ENCODE results near the gene CDCA7L.

Gene CDCA7L

GRCh38 chr7:21945454-21946221 is at the start of gene CDCA7L:
CDCA7L (minus strand) TSS chr7:21945899; CDS start chr7:21945804, 95 bp downstream.
- DNase-seq: peak; percentile 82

- DNase-seq: no peak
Measured at GRCh38 chr7:21986096-21986495, 40.4 kb upstream of the CDCA7L start.

GRCh38 chr7:21984042-21984441 is 38.3 kb upstream of the CDCA7L start:
- no peak for DNase-seq

- DNase-seq: no peak
Measured at GRCh38 chr7:21983056-21983455, 37.4 kb upstream of the CDCA7L start.

- no peak for DNase-seq
Measured at GRCh38 chr7:21981524-21981923, 35.8 kb upstream of the CDCA7L start.

- no peak for DNase-seq
Measured at GRCh38 chr7:21980926-21981500, 35.3 kb upstream of the CDCA7L start.

GRCh38 chr7:21972397-21972784 is 26.7 kb upstream of the CDCA7L start:
- DNase-seq: no peak

GRCh38 chr7:21971780-21972396 is 26.2 kb upstream of the CDCA7L start:
- no peak for DNase-seq

- DNase-seq: no peak
Measured at GRCh38 chr7:21969822-21970221, 24.1 kb upstream of the CDCA7L start.

- no peak for DNase-seq
Measured at GRCh38 chr7:21967598-21968003, 21.9 kb upstream of the CDCA7L start.

GRCh38 chr7:21966271-21966670 is 20.6 kb upstream of the CDCA7L start:
- no peak for DNase-seq

GRCh38 chr7:21965291-21965690 is 19.6 kb upstream of the CDCA7L start:
- no peak for DNase-seq

- DNase-seq: peak; percentile 37
Measured at GRCh38 chr7:21962677-21963076, 17.0 kb upstream of the CDCA7L start.

- DNase-seq: no peak
Measured at GRCh38 chr7:21960922-21961321, 15.2 kb upstream of the CDCA7L start.

- no peak for DNase-seq
Measured at GRCh38 chr7:21959387-21959776, 13.7 kb upstream of the CDCA7L start.

GRCh38 chr7:21953781-21954180 is 8.1 kb upstream of the CDCA7L start:
- no peak for DNase-seq

GRCh38 chr7:21948887-21949540 is 3.3 kb upstream of the CDCA7L start:
- DNase-seq: no peak

GRCh38 chr7:21948364-21948763 is 2.7 kb upstream of the CDCA7L start:
- DNase-seq: no peak

- no peak for DNase-seq
Measured at GRCh38 chr7:21947946-21948345, 2.2 kb upstream of the CDCA7L start.

- peak; percentile 94 for DNase-seq
Measured at GRCh38 chr7:21947056-21947455, 1.4 kb upstream of the CDCA7L start.

- no peak for DNase-seq
Measured at GRCh38 chr7:21946222-21946709, 567 bp upstream of the CDCA7L start.

- peak; percentile 88 for DNase-seq
Measured at GRCh38 chr7:21944616-21945453, 864 bp downstream of the CDCA7L start.

GRCh38 chr7:21943436-21943835 is 2.3 kb downstream of the CDCA7L start:
- DNase-seq: no peak

All from DMS153 (cell line).